ENCODE results near the gene FAM227A.
A peak's percentile ranks its signal among the peaks of the same experiment; 100 is the strongest.
"Not testable (repeated sequence)": the region's sequence is repeated elsewhere in the genome, so short reads cannot be mapped to it uniquely, and the experiment has no call there.

Gene FAM227A

GRCh38 chr22:38607680-38608079 is 48.5 kb downstream of the FAM227A start:
- no peak for ATAC-seq
- no peak for DNase-seq (ENCODE audit: low spot score in 2 of 2)
- H3K4me3 Mint-ChIP-seq, result no peak overlapping the region
- H3K4me1 Mint-ChIP-seq, result no peaks in the 10 kb centered on the region
- H3K27ac Mint-ChIP-seq, result no peak overlapping the region
- H3K36me3 Mint-ChIP-seq, result no peaks in the 10 kb centered on the region
- H3K9me3 Mint-ChIP-seq, result no peaks in the 10 kb centered on the region

DNA sequence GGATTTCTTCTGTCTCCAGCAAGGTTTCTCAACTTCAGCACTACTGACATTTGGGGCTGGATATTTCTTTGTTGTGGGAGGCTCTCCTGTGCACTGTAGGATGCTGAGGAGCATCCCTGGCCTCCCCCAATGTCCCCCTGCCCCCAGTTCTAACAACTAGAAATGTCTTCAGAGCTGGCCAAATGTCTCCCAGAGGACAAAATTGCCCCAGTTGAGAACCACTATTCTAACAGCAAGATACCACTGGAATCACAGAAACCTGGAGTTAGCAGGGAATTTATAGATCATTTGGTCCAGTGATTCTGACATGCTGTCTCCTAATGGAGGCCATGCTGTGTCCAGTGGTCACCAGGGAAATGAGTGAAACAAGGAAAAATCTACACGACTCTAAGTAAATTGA is 54.0 kb downstream of the FAM227A start:
- no peak for DNase-seq (ENCODE audit: low spot score in 2 of 2)
- H3K27ac Mint-ChIP-seq, result no peak overlapping the region
- no peaks in the 10 kb centered on the region for H3K4me1 Mint-ChIP-seq
- no peaks in the 10 kb centered on the region for H3K36me3 Mint-ChIP-seq
- ATAC-seq, result no peak
- H3K4me3 Mint-ChIP-seq, result no peak overlapping the region
- H3K9me3 Mint-ChIP-seq, result no peaks in the 10 kb centered on the region

DNA sequence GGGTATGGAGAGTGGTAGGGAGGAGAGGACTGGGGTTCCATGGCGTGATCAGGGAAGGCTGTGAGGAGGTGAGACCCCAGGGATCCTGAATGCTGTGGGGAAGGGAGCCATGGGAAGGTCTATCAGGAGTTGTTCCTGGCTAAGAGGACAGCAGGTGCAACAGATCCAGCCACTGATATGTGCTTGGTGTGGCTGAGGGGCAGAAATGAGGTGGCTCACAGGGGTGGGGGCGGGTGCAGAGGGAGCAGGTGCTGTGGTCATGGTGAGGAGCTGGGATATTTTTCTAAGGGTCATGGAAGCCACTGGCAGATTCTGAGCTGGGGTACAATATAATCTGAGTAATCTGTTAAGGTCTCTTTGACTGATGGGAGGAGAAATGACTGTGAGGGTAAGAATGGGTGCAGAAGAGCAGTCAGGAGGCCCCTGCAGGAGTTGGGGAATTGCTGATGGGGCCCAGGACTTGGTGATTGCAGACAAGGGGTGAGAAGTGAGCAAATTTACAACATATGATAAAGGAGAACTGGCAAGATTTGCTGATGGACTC is 54.9 kb downstream of the FAM227A start:
- peak; percentile 51 for ATAC-seq
- H3K4me3 Mint-ChIP-seq, result no peak overlapping the region
- no peaks in the 10 kb centered on the region for H3K4me1 Mint-ChIP-seq
- no peak overlapping the region for H3K27ac Mint-ChIP-seq
- DNase-seq (ENCODE audit: low spot score in 2 of 2), result no peak
- H3K9me3 Mint-ChIP-seq, result no peaks in the 10 kb centered on the region
- no peaks in the 10 kb centered on the region for H3K36me3 Mint-ChIP-seq

DNA sequence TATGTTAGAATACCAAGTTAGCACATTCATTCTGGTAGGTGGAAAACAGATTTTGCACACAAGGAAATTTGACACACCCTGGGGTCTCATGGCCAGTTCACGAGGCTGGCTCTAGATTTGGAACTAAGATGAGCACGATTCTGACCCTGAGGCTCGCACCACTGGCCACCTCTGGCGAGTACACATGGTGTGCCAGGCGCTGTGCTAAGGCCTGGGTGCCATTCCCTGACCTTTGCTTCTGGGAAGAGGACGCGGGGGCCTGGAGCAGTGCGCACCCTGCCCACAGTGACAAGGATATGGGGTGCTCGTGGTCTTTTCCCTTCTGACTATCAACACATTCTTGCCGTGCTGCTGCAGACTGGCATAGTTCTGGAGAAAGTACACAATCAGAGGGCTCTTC is 56.7 kb downstream of the FAM227A start:
- no peak overlapping the region for H3K27ac Mint-ChIP-seq

DNA sequence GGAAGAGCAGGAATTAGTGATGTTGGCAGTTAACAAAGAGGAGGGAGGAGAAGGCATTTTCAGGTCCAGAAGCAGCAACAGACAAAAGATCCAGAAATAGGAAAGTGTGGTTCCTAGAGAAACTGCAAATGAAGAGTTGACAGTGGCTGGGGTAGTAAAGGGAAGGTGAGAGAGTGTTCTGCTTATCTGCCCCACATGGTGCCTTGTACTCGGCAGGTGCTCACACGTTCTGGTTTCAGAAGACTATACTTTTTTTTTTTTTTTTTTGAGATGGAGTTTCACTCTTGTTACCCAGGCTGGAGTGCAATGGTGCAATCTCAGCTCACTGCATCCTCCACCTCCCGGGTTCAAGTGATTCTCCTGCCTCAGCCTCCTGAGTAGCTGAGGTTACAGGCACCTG is 73.3 kb downstream of the FAM227A start:
- not testable (repeated sequence) for DNase-seq (ENCODE audit: low spot score in 2 of 2); H3K27ac Mint-ChIP-seq; H3K36me3 Mint-ChIP-seq; ATAC-seq; H3K4me3 Mint-ChIP-seq; H3K9me3 Mint-ChIP-seq; H3K4me1 Mint-ChIP-seq

More for the DNA sequence above, 56.7 kb downstream of the FAM227A start:
- Mint-ChIP-seq H3K9me3 (no peaks in the 10 kb centered on the region), H3K36me3 (no peaks in the 10 kb centered on the region), H3K4me1 (no peaks in the 10 kb centered on the region), H3K4me3 (no peak overlapping the region)
- DNase-seq (ENCODE audit: low spot score in 2 of 2) (no peak), ATAC-seq (no peak)

GRCh38 chr22:38578505-38578904 is 77.7 kb downstream of the FAM227A start:
- H3K9me3 Mint-ChIP-seq, result no peaks in the 10 kb centered on the region
- no peak overlapping the region for H3K27ac Mint-ChIP-seq
- ATAC-seq, result no peak
- no peak for DNase-seq (ENCODE audit: low spot score in 2 of 2)
- H3K4me3 Mint-ChIP-seq, result no peak overlapping the region
- H3K4me1 Mint-ChIP-seq, result no peaks in the 10 kb centered on the region
- H3K36me3 Mint-ChIP-seq, result no peaks in the 10 kb centered on the region

DNA sequence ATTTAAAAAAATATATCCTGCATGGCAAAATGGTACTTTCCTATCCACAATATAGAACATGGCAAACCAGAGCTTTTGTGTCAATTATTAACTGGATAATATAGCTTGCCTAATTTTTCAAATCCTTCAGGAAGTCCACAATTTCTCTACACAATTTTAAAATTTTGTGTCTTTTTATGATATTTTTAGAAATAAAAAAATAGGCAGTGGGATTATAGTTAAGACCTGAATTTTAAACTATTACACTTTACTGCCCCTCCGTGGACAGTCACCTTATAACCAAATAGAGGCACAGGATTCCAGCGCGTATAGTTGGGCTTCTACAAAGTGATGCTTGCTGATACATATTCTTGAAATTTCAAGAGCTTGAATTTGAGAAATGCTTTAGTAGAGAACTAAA is 84.1 kb downstream of the FAM227A start:
- no peak for DNase-seq (ENCODE audit: low spot score in 2 of 2)
- Mint-ChIP-seq H3K36me3 (no peaks in the 10 kb centered on the region), H3K27ac (no peak overlapping the region), H3K4me1 (peaks cover 14% of the 10 kb centered on the region), H3K4me3 (no peak overlapping the region), H3K9me3 (no peaks in the 10 kb centered on the region)
- no peak for ATAC-seq

DNA sequence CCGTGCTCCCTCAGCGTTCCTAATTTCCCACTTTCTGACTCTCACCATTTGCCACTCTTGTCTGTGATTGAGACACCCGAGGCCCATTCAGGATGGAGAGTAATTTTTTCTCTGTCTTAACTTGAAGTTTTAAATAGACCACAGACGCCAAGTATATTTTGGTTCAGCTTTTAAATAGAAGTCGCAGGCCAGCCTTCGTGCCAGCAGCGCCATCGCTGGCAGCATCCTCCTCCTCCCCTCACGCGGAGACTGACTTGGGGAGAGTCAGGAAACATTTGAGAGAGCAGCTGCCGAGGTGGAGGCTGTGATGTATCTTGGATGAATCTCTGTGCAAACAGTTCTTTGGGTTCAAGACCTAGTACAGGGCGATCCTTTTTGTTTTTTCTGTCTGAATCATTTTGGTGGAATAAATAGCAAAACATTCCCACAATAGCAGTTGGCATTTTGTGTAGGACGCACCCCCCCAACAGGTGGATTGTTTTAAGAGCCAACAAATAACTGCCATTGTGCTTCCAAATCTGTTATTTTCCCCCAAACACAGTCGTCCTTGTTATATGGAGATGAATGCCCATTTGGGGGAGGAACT is 85.3 kb downstream of the FAM227A start:
- Mint-ChIP-seq H3K36me3 (no peaks in the 10 kb centered on the region), H3K27ac (peak overlapping the region; percentile 98), H3K4me1 (peaks cover 14% of the 10 kb centered on the region), H3K9me3 (no peaks in the 10 kb centered on the region), H3K4me3 (peak overlapping the region; percentile 90)
- ATAC-seq (peak; percentile 22), DNase-seq (ENCODE audit: low spot score in 2 of 2) (no peak)

GRCh38 chr22:38569972-38570778 is 86.0 kb downstream of the FAM227A start, which contains the start of gene DMC1:
Gene DMC1 (minus strand): TSS chr22:38570183. CDS start chr22:38568256, 1,927 bp downstream.
- Mint-ChIP-seq H3K9me3 (no peaks in the 10 kb centered on the region), H3K4me3 (peak within 1 kb of the TSS; percentile 90), H3K4me1 (peaks cover 14% of the 10 kb centered on the region), H3K27ac (peak within 1 kb of the TSS; percentile 98), H3K36me3 (no peaks in the 10 kb centered on the region)
- peak; percentile 90 for ATAC-seq
- DNase-seq (ENCODE audit: low spot score in 2 of 2), result peak; percentile 88 to 93

- peak; percentile 3 for ATAC-seq
- peak overlapping the region; percentile 90 for H3K4me3 Mint-ChIP-seq
- H3K36me3 Mint-ChIP-seq, result no peaks in the 10 kb centered on the region
- H3K4me1 Mint-ChIP-seq, result peaks cover 14% of the 10 kb centered on the region
- H3K27ac Mint-ChIP-seq, result peak overlapping the region; percentile 98
- no peaks in the 10 kb centered on the region for H3K9me3 Mint-ChIP-seq
- no peak for DNase-seq (ENCODE audit: low spot score in 2 of 2)
These were observed 86.8 kb downstream of the FAM227A start for GRCh38 chr22:38569181-38569971.

DNA sequence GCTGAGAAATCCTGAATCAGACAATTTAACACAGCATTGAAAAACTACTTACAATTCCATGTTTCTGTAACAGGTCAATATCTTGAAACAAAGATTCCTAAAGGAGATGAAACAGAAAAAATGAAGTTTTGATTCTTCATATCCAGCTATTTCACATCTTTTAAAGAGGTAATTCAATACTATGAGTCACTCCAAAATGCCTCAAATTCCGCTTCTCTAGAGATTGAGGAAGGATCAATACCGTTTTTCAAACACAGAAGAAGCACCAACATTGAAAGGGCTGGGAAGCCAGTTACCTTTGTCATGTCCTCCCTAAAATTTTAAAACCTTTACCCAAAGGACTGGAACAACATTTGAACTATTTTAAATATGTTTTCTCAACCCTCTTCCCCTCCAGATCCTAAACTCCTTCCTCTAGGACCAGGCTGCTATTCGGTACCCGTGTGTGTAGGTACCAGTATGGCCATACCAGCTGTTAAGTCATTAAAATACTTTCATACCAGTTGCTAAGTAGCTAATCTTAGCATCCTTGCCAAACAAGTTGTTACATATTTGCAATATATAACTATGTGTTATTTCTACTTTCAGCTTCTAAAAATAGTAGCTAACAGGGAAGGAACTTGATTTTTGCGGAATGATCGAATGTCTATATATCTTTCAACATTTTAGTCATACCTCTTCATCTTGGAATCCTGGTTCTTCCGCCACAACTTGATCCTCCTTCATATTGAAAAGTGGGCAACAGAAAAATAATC is 88.5 kb downstream of the FAM227A start:
- H3K4me1 Mint-ChIP-seq, result peaks cover 14% of the 10 kb centered on the region
- H3K9me3 Mint-ChIP-seq, result no peaks in the 10 kb centered on the region
- H3K4me3 Mint-ChIP-seq, result no peak overlapping the region
- ATAC-seq (no peak), DNase-seq (ENCODE audit: low spot score in 2 of 2) (no peak)
- H3K36me3 Mint-ChIP-seq, result no peaks in the 10 kb centered on the region
- no peak overlapping the region for H3K27ac Mint-ChIP-seq

DNA sequence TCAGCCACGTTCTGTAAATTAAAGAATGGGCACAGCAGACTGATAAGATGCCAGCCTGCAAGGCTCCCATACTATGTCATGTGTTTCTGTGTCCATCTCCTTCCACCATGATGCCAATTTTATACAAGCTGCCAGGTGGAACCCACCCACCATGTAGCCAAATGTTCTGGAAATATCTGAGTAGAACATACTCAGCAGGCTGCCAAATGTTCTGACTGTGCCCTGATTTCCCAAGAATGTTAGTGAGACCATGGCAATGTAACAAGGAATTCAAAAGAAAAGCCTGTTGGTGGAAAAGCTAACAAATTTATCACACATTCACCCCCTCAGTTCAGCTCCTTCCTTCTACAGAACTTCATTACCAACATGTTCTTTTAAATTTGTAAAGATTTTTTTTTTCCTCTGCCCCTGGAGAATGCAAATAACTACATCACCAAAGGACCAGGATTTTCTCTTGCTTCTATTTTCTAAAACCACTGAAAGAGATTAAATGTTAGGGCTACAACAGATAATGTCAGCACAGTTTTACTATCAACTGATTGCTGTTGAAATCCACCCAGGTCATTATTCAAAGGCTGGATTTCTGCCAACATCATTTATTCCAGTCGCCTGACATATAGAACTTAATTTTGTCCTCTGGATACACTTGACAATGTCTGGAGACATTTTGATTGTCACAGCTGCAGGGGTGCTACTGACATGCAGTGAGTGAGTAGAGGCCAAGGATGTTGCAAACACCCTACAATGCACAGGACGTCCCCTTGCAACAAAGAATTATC is 89.3 kb downstream of the FAM227A start:
- no peaks in the 10 kb centered on the region for H3K9me3 Mint-ChIP-seq

DNA sequence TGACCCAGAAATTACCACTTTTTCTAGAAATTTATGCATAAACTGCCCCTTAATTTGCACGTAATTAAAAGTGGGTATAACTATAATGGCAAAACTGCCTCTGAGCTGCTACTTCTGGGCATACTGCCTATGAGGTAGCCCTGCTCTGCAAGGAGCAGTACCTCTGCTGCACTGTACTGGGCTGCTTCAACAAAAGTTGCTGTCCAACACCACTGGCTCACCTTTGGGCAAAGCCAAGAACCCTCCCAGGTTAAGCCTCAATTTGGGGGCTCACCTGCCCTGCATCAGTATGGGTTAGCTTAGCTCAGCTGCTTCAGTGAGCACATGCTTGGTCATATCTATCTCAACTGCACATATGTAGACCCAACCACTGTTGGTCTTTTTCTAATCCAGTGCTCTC is 90.8 kb downstream of the FAM227A start:
- Mint-ChIP-seq H3K4me1 (peaks cover 1% of the 10 kb centered on the region), H3K4me3 (no peak overlapping the region), H3K36me3 (peaks cover 5% of the 10 kb centered on the region), H3K9me3 (no peaks in the 10 kb centered on the region), H3K27ac (no peak overlapping the region)
- DNase-seq (ENCODE audit: low spot score in 2 of 2) (no peak), ATAC-seq (no peak)

More for the DNA sequence above, 89.3 kb downstream of the FAM227A start:
- H3K27ac Mint-ChIP-seq, result no peak overlapping the region
- H3K4me1 Mint-ChIP-seq, result peaks cover 14% of the 10 kb centered on the region
- DNase-seq (ENCODE audit: low spot score in 2 of 2) (no peak), ATAC-seq (no peak)
- H3K36me3 Mint-ChIP-seq, result peaks cover 4% of the 10 kb centered on the region
- H3K4me3 Mint-ChIP-seq, result no peak overlapping the region

- Mint-ChIP-seq H3K27ac (no peak overlapping the region), H3K9me3 (no peaks in the 10 kb centered on the region), H3K36me3 (peaks cover 5% of the 10 kb centered on the region), H3K4me1 (no peaks in the 10 kb centered on the region), H3K4me3 (no peak overlapping the region)
- ATAC-seq (no peak), DNase-seq (ENCODE audit: low spot score in 2 of 2) (no peak)
These were observed 91.5 kb downstream of the FAM227A start for GRCh38 chr22:38564669-38565068.

Measured in stimulated activated effector memory CD8-positive, alpha-beta T cell treated with anti-CD3 and anti-CD28 coated beads, Interleukin-12 subunit alpha, Interleukin-12 subunit beta, amount 100 ng/mL, for 72 hours (primary cell).